Subcutaneous adipose tissue (tissue), 4 donors: Measurements from ENCODE around the gene ADORA2B. TPM values are rescaled to one million over a fixed set of nuclear protein-coding genes. Genes with fewer than 3 reads are reported as not detected.

Experiments used
- CTCF ChIP-seq: fragments of 450-650 bp; IDR thresholded peaks from one replicate; pipeline ENCODE4 v1.5.1; 2016; ENCODE audit warnings: low read depth, mild to moderate bottlenecking, control low read depth, antibody characterized with exemption, moderate library complexity
- total RNA-seq, 4 donors: library from RNA; depleted of rRNA; stranded (reverse); fragments of >200 nt; gene quantifications; one replicate each; pipeline ENCODE4 v1.1.0, GENCODE V29; 2016

The ADORA2B gene
- total RNA-seq, 4 donors from 2014 or later, result 1.1 to 11.4 (median 1.3) TPM; not detected in 1

- no peak for TF ChIP-seq CTCF
These were observed 6.6 kb downstream of the ADORA2B start for GRCh38 chr17:15951368-15952047.

- no peak for TF ChIP-seq CTCF
These were observed 7.2 kb downstream of the ADORA2B start for GRCh38 chr17:15952048-15952532.

- no peak for TF ChIP-seq CTCF
These were observed 8.2 kb downstream of the ADORA2B start for GRCh38 chr17:15952916-15953790.

- TF ChIP-seq CTCF, result no peak
These were observed 9.3 kb downstream of the ADORA2B start for GRCh38 chr17:15954222-15954621.

- TF ChIP-seq CTCF, result no peak
These were observed 11.0 kb downstream of the ADORA2B start for GRCh38 chr17:15955793-15956541.

GRCh38 chr17:15957206-15957605, 12.3 kb downstream of the ADORA2B start:
- no peak for TF ChIP-seq CTCF
